Kasumi-1 (cell line): Measurements from ENCODE around the gene MTPN.

Source experiments
- DNase-seq, 2 experiments: peaks; one replicate each; lab custom pipeline; 2025; lab: John Stamatoyannopoulos, UW

MTPN gene

GRCh38 chr7:135925210-135925609 lies 51.9 kb downstream of the MTPN start:
- DNase-seq: no peak

GRCh38 chr7:135924302-135924701 lies 52.9 kb downstream of the MTPN start:
- DNase-seq: no peak

- DNase-seq: no peak
Measured at GRCh38 chr7:135922263-135922662, 54.9 kb downstream of the MTPN start.

GRCh38 chr7:135920478-135920877 lies 56.7 kb downstream of the MTPN start:
- no peak for DNase-seq

GRCh38 chr7:135919071-135919841 lies 57.9 kb downstream of the MTPN start:
- no peak for DNase-seq

- no peak for DNase-seq
Measured at GRCh38 chr7:135918134-135918533, 59.0 kb downstream of the MTPN start.

- peak; percentile 68 to 82 for DNase-seq
Measured at GRCh38 chr7:135917721-135918120, 59.4 kb downstream of the MTPN start.

- DNase-seq: no peak
Measured at GRCh38 chr7:135914346-135914745, 62.8 kb downstream of the MTPN start.

GRCh38 chr7:135913404-135913803 lies 63.8 kb downstream of the MTPN start:
- DNase-seq: peak; percentile 63 to 64

- DNase-seq: no peak
Measured at GRCh38 chr7:135911099-135911498, 66.1 kb downstream of the MTPN start.

- DNase-seq: no peak
Measured at GRCh38 chr7:135910393-135911036, 66.6 kb downstream of the MTPN start.

GRCh38 chr7:135905858-135906257 lies 71.3 kb downstream of the MTPN start:
- no peak for DNase-seq

- no peak for DNase-seq
Measured at GRCh38 chr7:135905355-135905754, 71.8 kb downstream of the MTPN start.

GRCh38 chr7:135904282-135904681 lies 72.9 kb downstream of the MTPN start:
- DNase-seq: no peak

- no peak for DNase-seq
Measured at GRCh38 chr7:135901585-135902540, 75.3 kb downstream of the MTPN start.

- DNase-seq: no peak
Measured at GRCh38 chr7:135900065-135900546, 77.1 kb downstream of the MTPN start.

GRCh38 chr7:135899458-135900064 lies 77.6 kb downstream of the MTPN start:
- no peak for DNase-seq

GRCh38 chr7:135898226-135898625 lies 78.9 kb downstream of the MTPN start:
- no peak for DNase-seq

- no peak for DNase-seq
Measured at GRCh38 chr7:135894816-135895215, 82.3 kb downstream of the MTPN start.

- no peak for DNase-seq
Measured at GRCh38 chr7:135889823-135890222, 87.3 kb downstream of the MTPN start.

- DNase-seq: no peak
Measured at GRCh38 chr7:135888740-135889139, 88.4 kb downstream of the MTPN start.
